ENCODE data around the gene LMBRD2. TPM values are rescaled to one million over a fixed set of nuclear protein-coding genes. Genes with fewer than 3 reads are reported as not detected.

The LMBRD2 gene
- total and polyA plus RNA-seq, 2 donors (not counting 1 experiment from before 2014, with no cell fraction given), result 2.1 to 10.0 TPM

DNA sequence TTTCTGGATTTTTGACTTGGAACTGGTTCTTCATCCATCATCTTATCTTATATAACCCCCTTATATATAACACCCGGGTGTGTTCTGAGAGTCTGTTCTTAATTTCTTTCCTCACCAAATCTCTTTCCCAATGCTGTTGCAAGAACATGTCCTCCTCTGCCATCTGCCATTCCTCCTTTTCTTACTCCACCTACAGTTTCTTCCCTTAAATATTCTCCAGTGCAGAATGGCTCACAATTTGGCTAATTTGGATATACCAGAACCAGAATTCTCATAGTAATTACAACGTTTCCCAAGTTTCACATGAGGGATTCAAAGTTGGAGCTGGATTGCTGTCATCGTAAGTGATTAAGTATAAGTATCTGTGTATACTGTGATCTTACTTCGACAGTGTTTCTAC, 28.3 kb upstream of the LMBRD2 start:
- intact Hi-C loops (cut with micrococcal nuclease), result loop anchor here (2.0 kb wide), 2 partner anchors 327 to 517 kb away; no protein-coding TSS in a partner anchor
- no peaks in the 10 kb centered on the region for H3K4me1 ChIP-seq (ENCODE audit: control insufficient read depth in 2 of 2, insufficient read depth in 2 of 2, low read length in 2 of 2)
- Mint-ChIP-seq H3K27me3 (no peaks in the 10 kb centered on the region), H3K9me3 (ENCODE audit: insufficient read depth) (no peaks in the 10 kb centered on the region), H3K4me3 (no peak overlapping the region), H3K27ac (no peak overlapping the region), H3K4me1 (peaks cover 2% of the 10 kb centered on the region)
- 100% methylated on average over 1 of the region's 4 CpGs for WGBS (ENCODE audit: insufficient coverage)
- H3K9ac ChIP-seq (ENCODE audit: low read length), result no peak overlapping the region
- DNase-seq (no peak), ATAC-seq (ENCODE audit: low read depth) (no peak)
- H3K27me3 ChIP-seq (replicated peaks in 1 of 4; ENCODE audit: control extremely low read depth in 1 of 4, control insufficient read depth in 3 of 4, insufficient read depth in 4 of 4, low read length in 3 of 4), result no peaks in the 10 kb centered on the region
- TF ChIP-seq, protein P1, sequence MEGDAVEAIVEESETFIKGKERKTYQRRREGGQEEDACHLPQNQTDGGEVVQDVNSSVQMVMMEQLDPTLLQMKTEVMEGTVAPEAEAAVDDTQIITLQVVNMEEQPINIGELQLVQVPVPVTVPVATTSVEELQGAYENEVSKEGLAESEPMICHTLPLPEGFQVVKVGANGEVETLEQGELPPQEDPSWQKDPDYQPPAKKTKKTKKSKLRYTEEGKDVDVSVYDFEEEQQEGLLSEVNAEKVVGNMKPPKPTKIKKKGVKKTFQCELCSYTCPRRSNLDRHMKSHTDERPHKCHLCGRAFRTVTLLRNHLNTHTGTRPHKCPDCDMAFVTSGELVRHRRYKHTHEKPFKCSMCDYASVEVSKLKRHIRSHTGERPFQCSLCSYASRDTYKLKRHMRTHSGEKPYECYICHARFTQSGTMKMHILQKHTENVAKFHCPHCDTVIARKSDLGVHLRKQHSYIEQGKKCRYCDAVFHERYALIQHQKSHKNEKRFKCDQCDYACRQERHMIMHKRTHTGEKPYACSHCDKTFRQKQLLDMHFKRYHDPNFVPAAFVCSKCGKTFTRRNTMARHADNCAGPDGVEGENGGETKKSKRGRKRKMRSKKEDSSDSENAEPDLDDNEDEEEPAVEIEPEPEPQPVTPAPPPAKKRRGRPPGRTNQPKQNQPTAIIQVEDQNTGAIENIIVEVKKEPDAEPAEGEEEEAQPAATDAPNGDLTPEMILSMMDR (IDR thresholded peaks at IDR 0.05), result no peak
- no peak for TF ChIP-seq EZH2 (IDR thresholded peaks at IDR 0.05; ENCODE audit: borderline replicate concordance, insufficient read depth, low read depth, low read length, poor library complexity, severe bottlenecking)
- no peak overlapping the region for H2AFZ ChIP-seq (ENCODE audit: insufficient read depth, low read depth, low read length, poor library complexity, severe bottlenecking)
- H3K79me2 ChIP-seq (ENCODE audit: control insufficient read depth, insufficient read depth, low read length), result no peaks in the 10 kb centered on the region
- no peak overlapping the region for H3K27ac ChIP-seq (ENCODE audit: low read length in 2 of 2)
- H3K9me3 ChIP-seq (ENCODE audit: control extremely low read depth in 1 of 3, control insufficient read depth in 2 of 3, insufficient read depth in 1 of 3, low read length in 2 of 3), result no peaks in the 10 kb centered on the region
- POLR2A ChIA-PET, result no interaction called here
- no peak overlapping the region for H3K4me2 ChIP-seq (replicated peaks; ENCODE audit: low read depth, low read length, poor library complexity, severe bottlenecking)
- CTCF ChIA-PET, result no interaction called here
- no peak overlapping the region for H3K4me3 ChIP-seq (ENCODE audit: control extremely low read depth in 1 of 5, extremely low read depth in 1 of 5, insufficient read depth in 1 of 5, low read depth in 2 of 5, low read length in 4 of 5)
- H3K36me3 ChIP-seq (replicated peaks in 1 of 2; ENCODE audit: control extremely low read depth in 1 of 2, control insufficient read depth in 1 of 2, extremely low read depth in 1 of 2, insufficient read depth in 2 of 2, low read length in 1 of 2), result peaks cover 17 to 39% of the 10 kb centered on the region in 2 experiments
- no peaks in the 10 kb centered on the region for H4K20me1 ChIP-seq (ENCODE audit: control insufficient read depth, insufficient read depth, low read length, poor library complexity, severe bottlenecking)

DNA sequence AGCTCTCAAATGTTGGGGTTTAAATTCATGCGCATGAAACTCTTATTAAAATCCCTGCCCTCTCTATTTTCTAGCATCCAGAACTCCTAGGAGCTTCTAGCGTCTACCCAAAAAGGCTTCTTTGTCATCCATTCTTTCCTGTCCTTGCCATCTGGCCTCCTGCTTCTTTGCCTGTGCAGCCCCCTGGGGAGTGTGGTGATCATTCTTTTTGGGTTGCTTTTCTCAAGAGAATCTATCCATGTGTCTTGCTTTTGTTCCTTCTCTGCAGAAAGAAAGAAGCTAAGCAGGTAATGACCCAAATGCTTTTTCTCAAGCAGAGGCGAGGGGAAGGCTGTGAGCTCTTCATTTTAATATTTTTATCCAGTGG, 26.8 kb upstream of the LMBRD2 start:
- Histone ChIP-seq H3K9ac (ENCODE audit: low read length) (no peak overlapping the region), H3K36me3 (replicated peaks in 1 of 2; ENCODE audit: control extremely low read depth in 1 of 2, control insufficient read depth in 1 of 2, extremely low read depth in 1 of 2, insufficient read depth in 2 of 2, low read length in 1 of 2) (peaks cover 22 to 48% of the 10 kb centered on the region in 2 experiments), H2AFZ (ENCODE audit: insufficient read depth, low read depth, low read length, poor library complexity, severe bottlenecking) (no peak overlapping the region), H3K4me2 (replicated peaks; ENCODE audit: low read depth, low read length, poor library complexity, severe bottlenecking) (no peak overlapping the region), H3K9me3 (ENCODE audit: control extremely low read depth in 1 of 3, control insufficient read depth in 2 of 3, insufficient read depth in 1 of 3, low read length in 2 of 3) (no peaks in the 10 kb centered on the region), H3K79me2 (ENCODE audit: control insufficient read depth, insufficient read depth, low read length) (no peaks in the 10 kb centered on the region), H3K27ac (ENCODE audit: low read length in 2 of 2) (no peak overlapping the region), H3K4me3 (ENCODE audit: control extremely low read depth in 1 of 5, extremely low read depth in 1 of 5, insufficient read depth in 1 of 5, low read depth in 2 of 5, low read length in 4 of 5) (no peak overlapping the region), H3K4me1 (ENCODE audit: control insufficient read depth in 2 of 2, insufficient read depth in 2 of 2, low read length in 2 of 2) (no peaks in the 10 kb centered on the region), H3K27me3 (replicated peaks in 1 of 4; ENCODE audit: control extremely low read depth in 1 of 4, control insufficient read depth in 3 of 4, insufficient read depth in 4 of 4, low read length in 3 of 4) (no peaks in the 10 kb centered on the region), H4K20me1 (ENCODE audit: control insufficient read depth, insufficient read depth, low read length, poor library complexity, severe bottlenecking) (no peaks in the 10 kb centered on the region)
- no peaks in the 10 kb centered on the region for H3K27me3 Mint-ChIP-seq
- no peak for ATAC-seq (ENCODE audit: low read depth)
- peaks cover 2% of the 10 kb centered on the region for H3K4me1 Mint-ChIP-seq
- TF ChIP-seq, protein P1 (IDR thresholded peaks at IDR 0.05), result no peak
- TF ChIP-seq EZH2 (IDR thresholded peaks at IDR 0.05; ENCODE audit: borderline replicate concordance, insufficient read depth, low read depth, low read length, poor library complexity, severe bottlenecking), result no peak
- WGBS (ENCODE audit: insufficient coverage), result 73% methylated on average over 3 of the region's 3 CpGs
- intact Hi-C loops (cut with micrococcal nuclease), result loop anchor here (2.0 kb wide), 2 partner anchors 328 to 518 kb away; no protein-coding TSS in a partner anchor
- H3K9me3 Mint-ChIP-seq (ENCODE audit: insufficient read depth), result no peaks in the 10 kb centered on the region
- ChIA-PET CTCF (interaction anchor here (0.6 to 1.6 kb wide), 14 partner anchors 9 to 764 kb away, joined by 3 to 11 read pairs (median 4); partner anchors contain the start of genes LMBRD2, RANBP3L and SKP2), POLR2A (no interaction called here)
- DNase-seq, result no peak
- H3K27ac Mint-ChIP-seq, result no peak overlapping the region
- no peak overlapping the region for H3K4me3 Mint-ChIP-seq

Data from B cell (primary cell).